Retinal pigment epithelial cell (primary cell): ENCODE results near the gene TMEM82.

Source experiments
- DNase-seq: peaks from one replicate; pipeline ENCODE4 v3.0.0-alpha.2; 2010; ENCODE audit warnings: low read depth
- H3K4me3 ChIP-seq: 2 replicates; pipeline ENCODE4 v1.5.1; 2011; ENCODE audit warnings: mild to moderate bottlenecking, low read length, control low read depth, moderate library complexity
- CTCF ChIP-seq: conservative IDR thresholded peaks from 2 replicates; pipeline ENCODE4 v1.5.1; 2011; ENCODE audit warnings: low read depth, low read length, control low read depth, inconsistent platforms

Gene TMEM82

GRCh38 chr1:15739745-15740144, 2.6 kb upstream of the TMEM82 start:
- H3K4me3 ChIP-seq, result no peak overlapping the region
- no peak for DNase-seq
- peak; percentile 30 for TF ChIP-seq CTCF

GRCh38 chr1:15740924-15741850, 1.1 kb upstream of the TMEM82 start:
- TF ChIP-seq CTCF, result peak; percentile 90

DNA sequence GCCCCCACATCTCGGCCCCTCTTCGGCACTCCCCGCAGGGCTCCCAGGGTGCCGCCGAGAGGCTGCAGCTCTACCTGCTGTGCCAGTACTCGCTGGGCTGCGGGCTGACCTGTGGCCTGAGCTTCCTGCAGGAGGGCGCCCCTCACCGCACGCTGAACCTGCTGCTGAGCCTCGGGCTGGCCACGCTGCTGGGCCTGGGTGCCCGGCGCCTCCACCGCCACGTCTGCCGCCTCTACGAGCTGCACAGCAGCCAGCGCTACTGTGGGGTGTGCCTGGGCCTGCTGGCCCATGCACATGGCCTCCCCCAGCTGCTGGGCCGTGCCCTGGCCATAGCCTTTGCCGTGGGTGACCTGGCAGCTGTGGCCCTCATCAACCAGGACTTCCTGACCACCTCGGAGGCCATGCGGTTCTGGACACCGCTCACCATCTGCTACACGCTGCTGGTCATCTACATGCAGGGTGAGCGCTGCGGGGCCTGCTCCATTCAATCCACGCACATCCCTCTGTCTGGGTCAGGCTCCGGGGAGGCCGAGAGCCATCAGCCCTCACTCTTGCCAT, 1.9 kb downstream of the TMEM82 start:
- H3K4me3 ChIP-seq, result no peak overlapping the region
- no peak for DNase-seq
- TF ChIP-seq CTCF, result no peak

More at GRCh38 chr1:15740924-15741850, 1.1 kb upstream of the TMEM82 start:
- no peak for DNase-seq
- H3K4me3 ChIP-seq, result no peak overlapping the region

- no peak for DNase-seq
- H3K4me3 ChIP-seq, result no peak overlapping the region
- no peak for TF ChIP-seq CTCF
Measured at GRCh38 chr1:15747378-15747777, 5.1 kb downstream of the TMEM82 start.

DNA sequence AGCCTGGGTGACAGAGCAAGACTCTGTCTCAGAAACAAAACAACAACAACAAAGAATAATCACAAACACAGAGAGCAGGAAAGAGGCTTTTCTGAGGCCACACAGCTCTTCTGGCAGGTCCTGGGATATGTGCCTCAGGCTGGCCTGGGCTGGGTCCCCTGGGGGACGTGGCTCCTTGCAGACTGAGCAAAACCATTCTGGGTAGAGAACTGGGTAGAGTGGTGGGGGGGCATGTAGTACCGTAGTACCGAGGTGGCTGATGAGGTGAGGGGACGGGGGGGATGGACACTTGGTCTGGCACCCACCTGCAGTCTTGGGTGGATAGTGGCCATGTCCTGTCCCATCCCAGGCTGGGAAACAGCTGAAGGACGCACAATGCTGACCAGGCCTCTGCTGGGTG, 6.0 kb downstream of the TMEM82 start:
- TF ChIP-seq CTCF, result no peak
- DNase-seq, result no peak

DNA sequence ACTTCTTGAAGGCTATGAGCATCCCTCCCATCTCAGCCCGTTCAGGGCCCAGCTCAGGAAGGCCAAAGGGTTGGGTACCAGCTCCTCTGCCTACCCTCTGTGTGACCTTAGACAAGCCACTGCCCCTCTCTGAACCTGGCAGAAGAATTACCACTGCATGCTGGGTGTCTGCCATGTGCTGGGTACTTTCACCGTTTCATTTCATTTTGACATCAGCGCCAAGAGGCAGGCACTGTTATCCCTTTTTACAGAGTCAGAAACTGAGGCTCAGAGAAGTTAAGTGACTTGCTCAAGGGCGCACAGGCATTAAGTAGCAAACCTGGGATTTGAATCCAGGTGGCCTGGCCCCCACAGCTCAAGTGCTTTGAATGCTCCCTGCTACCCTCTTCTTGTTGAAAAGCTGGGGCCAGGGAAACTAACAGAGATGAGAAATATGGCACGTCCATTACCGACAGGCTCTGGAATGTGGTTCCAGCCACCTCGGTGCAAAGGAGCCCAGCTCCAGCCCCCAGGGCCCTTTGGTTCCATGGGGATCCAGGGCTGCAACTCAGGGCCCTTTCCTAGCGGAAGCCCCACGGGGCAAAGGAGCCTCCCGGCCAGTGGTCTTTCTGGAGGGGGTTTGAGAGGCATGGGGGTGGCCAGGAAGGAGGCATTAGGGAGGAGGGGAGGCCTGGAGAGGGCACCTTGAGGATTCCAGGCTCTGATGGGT, 6.5 kb downstream of the TMEM82 start:
- TF ChIP-seq CTCF, result no peak
- H3K4me3 ChIP-seq, result no peak overlapping the region
- no peak for DNase-seq

More for the DNA sequence above, 6.0 kb downstream of the TMEM82 start:
- no peak overlapping the region for H3K4me3 ChIP-seq
